ENCODE measurements around the gene CCNDBP1. TPM values are rescaled to one million over a fixed set of nuclear protein-coding genes. Genes with fewer than 3 reads are reported as not detected.

CCNDBP1 gene
- total RNA-seq, 1 experiment from 2014 or later, result 62.5 TPM

DNA sequence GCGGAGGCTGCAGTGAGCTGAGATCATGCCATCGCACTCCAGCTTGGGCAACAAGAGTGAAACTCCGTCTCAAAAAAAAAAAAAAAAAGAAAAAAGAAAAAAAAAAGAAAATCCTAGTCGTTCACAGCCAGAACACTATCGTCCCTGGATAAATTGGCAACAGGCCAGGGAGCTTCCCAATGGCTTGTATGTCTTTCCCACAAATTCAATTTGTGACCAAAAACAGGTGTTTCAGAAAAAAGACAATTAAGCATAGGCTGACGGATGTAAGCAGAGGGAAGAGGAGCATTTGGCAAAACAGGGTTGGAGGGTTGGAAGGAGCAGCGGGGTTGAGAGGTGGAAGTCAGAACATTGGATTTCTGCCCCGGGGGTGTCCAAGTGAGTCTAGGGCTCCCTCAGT, 27.1 kb downstream of the CCNDBP1 start:
- ChIA-PET POLR2A (interaction anchor here (0.7 kb wide), 1 partner anchor 54 kb away, joined by 5 read pairs; the partner anchor contains the start of gene TGM5), CTCF (no interaction called here)
- in situ Hi-C loops (cut with HindIII; ENCODE audit: low pct_unique_long_range_greater_than_20kb, low sequenced_read_pairs), result no loop called here
- Histone ChIP-seq H3K36me3 (ENCODE audit: control insufficient read depth, insufficient read depth, low read length) (no peaks in the 10 kb centered on the region), H3K27ac (ENCODE audit: low read length) (no peak overlapping the region), H3K4me3 (ENCODE audit: low read depth in 2 of 2, low read length in 2 of 2) (no peak overlapping the region), H3K27me3 (ENCODE audit: control insufficient read depth, insufficient read depth, low read length) (no peaks in the 10 kb centered on the region), H3K4me1 (ENCODE audit: control insufficient read depth, insufficient read depth, low read length) (no peaks in the 10 kb centered on the region), H3K9me3 (ENCODE audit: control insufficient read depth, insufficient read depth, low read depth, low read length) (no peaks in the 10 kb centered on the region)
- ATAC-seq, result no peak
- BruUV-seq (replicated peaks), result no TSS peak
- no peak for DNase-seq (ENCODE audit: low read depth, low spot score)
- intact Hi-C loops (cut with micrococcal nuclease; ENCODE audit: unreplicated experiment), result no loop called here
- no peak for TF ChIP-seq REST (IDR thresholded peaks at IDR 0.05; ENCODE audit: insufficient read depth in 1 of 2, low read depth in 2 of 2, low read length in 1 of 2)
- TF ChIP-seq CTCF (IDR thresholded peaks at IDR 0.05), result no peak
- no peak for TF ChIP-seq TCF7L2 (IDR thresholded peaks at IDR 0.05; ENCODE audit: low read depth, low read length)
- no peak for TF ChIP-seq SIN3A (IDR thresholded peaks at IDR 0.05; ENCODE audit: borderline replicate concordance, insufficient read depth, low read depth, low read length)
- TF ChIP-seq POLR2AphosphoS5 (IDR thresholded peaks at IDR 0.05; ENCODE audit: low read depth, low read length), result no peak

GRCh38 chr15:43212951-43213350, 27.7 kb downstream of the CCNDBP1 start:
- BruUV-seq (replicated peaks), result no TSS peak
- POLR2A ChIA-PET, result interaction anchor here (0.7 kb wide), 1 partner anchor 54 kb away, joined by 5 read pairs; the partner anchor contains the start of gene TGM5
- no peaks in the 10 kb centered on the region for H3K27me3 ChIP-seq (ENCODE audit: control insufficient read depth, insufficient read depth, low read length)
- no peak overlapping the region for H3K27ac ChIP-seq (ENCODE audit: low read length)
- TF ChIP-seq SIN3A (IDR thresholded peaks at IDR 0.05; ENCODE audit: borderline replicate concordance, insufficient read depth, low read depth, low read length) (no peak), REST (IDR thresholded peaks at IDR 0.05; ENCODE audit: insufficient read depth in 1 of 2, low read depth in 2 of 2, low read length in 1 of 2) (no peak), CTCF (IDR thresholded peaks at IDR 0.05) (no peak), POLR2AphosphoS5 (IDR thresholded peaks at IDR 0.05; ENCODE audit: low read depth, low read length) (no peak), TCF7L2 (IDR thresholded peaks at IDR 0.05; ENCODE audit: low read depth, low read length) (no peak)
- intact Hi-C loops (cut with micrococcal nuclease; ENCODE audit: unreplicated experiment) (no loop called here), in situ Hi-C loops (cut with HindIII; ENCODE audit: low pct_unique_long_range_greater_than_20kb, low sequenced_read_pairs) (no loop called here)
- DNase-seq (ENCODE audit: low read depth, low spot score) (no peak), ATAC-seq (no peak)
- no peaks in the 10 kb centered on the region for H3K9me3 ChIP-seq (ENCODE audit: control insufficient read depth, insufficient read depth, low read depth, low read length)
- H3K36me3 ChIP-seq (ENCODE audit: control insufficient read depth, insufficient read depth, low read length), result no peaks in the 10 kb centered on the region
- no peak overlapping the region for H3K4me3 ChIP-seq (ENCODE audit: low read depth in 2 of 2, low read length in 2 of 2)
- no peaks in the 10 kb centered on the region for H3K4me1 ChIP-seq (ENCODE audit: control insufficient read depth, insufficient read depth, low read length)
- CTCF ChIA-PET, result no interaction called here
